Prostate gland (tissue), 2 donors: ENCODE measurements around the gene OLFML1.

ENCODE experiments used
- CTCF ChIP-seq, 4 experiments: fragments of 200-600 bp in 2 of 4; fragments of 450-650 bp in 2 of 4; sonication (generic) in 2 of 4; IDR thresholded peaks; 1 replicate in 3 of 4; 2 replicates in 1 of 4; pipeline ENCODE4 v1.5.1; 2016 to 2019; ENCODE audit warnings: antibody characterized with exemption in 4 of 4, mild to moderate bottlenecking in 2 of 4, moderate library complexity in 2 of 4
- POLR2AphosphoS5 ChIP-seq: sonication (generic); formaldehyde crosslinking; IDR thresholded peaks from one replicate; pipeline ENCODE4 v1.6.1; 2017; ENCODE audit warnings: antibody characterized with exemption

GRCh38 chr11:7484131-7484530 is 1.2 kb upstream of the OLFML1 start:
- TF ChIP-seq CTCF (IDR thresholded peaks at IDR 0.05): no peak
- TF ChIP-seq POLR2AphosphoS5: no peak
